ENCODE results near the gene GPR143.
"Not testable (repeated sequence)": the region's sequence is repeated elsewhere in the genome, so short reads cannot be mapped to it uniquely, and the experiment has no call there.

Gene GPR143

GRCh38 chrX:9765737-9766097 lies at the start of gene GPR143:
GPR143 (minus strand) TSS chrX:9765847; CDS start chrX:9765817, 30 bp downstream.
- no peak for DNase-seq

- DNase-seq = not testable (repeated sequence)
Measured at GRCh38 chrX:9811086-9811485, 45.4 kb upstream of the GPR143 start.

DNA sequence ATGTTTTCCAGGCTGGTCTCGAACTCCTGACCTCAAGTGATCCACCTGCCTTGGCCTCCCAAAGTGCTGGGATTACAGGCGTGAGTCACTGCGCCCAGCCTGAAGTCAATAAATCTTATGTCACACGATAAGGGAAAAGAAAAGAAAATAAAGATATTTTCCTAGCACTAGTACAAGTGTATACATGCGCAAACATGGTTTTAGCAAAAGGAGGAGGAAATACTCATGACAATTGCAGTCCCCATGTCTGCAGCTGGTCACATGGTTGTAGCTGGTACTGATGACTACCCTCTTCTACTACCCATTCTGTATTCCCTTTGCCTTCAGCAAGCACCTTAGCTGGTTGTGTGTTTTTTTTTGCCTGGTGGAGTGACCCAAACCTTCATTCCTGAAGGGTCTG lies 44.2 kb upstream of the GPR143 start:
- not testable (repeated sequence) for DNase-seq

DNA sequence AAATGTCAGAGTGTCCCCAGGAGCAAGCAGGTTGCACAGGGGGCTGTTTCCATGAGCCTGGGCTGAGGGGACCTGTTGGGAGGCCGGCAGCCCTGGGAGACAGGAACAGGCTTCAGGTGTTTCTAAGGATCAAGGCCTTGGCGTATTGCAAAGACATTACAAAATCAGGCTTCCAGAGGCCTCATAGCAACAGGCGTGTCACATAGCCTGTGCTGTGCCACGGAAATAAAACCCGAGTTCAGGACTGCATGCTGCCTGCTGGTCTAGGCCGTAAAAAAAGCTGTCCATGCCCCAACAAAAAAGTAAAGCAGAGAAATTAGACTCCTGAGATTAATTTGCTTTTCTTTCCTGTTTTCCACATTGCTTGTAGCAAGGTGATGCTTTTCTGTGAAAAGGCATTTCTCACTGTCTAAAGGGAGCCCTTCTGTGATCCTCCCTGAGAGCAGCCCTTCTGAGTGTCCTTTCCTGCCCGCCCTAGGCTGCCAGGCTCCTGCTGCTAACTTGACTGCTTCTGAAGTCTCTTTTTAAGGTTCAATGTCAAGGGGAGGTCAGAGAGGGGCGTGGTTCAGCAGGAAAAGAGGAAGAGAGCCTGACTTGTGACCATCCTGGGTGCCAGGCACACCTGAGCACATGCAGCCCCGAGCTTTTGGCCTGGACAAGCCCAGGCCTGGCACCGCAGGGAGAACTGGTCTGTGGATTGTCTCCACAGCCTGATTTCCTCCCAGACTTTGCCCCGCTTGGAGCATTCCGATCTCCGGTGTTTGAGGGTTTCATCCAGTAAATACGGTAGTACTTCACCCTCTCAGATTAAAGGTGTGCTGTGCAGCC lies 41.9 kb upstream of the GPR143 start:
- DNase-seq = no peak

GRCh38 chrX:9805956-9806355 lies 40.3 kb upstream of the GPR143 start:
- DNase-seq = no peak

- DNase-seq = no peak
Measured at GRCh38 chrX:9804444-9804843, 38.8 kb upstream of the GPR143 start.

- no peak for DNase-seq
Measured at GRCh38 chrX:9802737-9803136, 37.1 kb upstream of the GPR143 start.

DNA sequence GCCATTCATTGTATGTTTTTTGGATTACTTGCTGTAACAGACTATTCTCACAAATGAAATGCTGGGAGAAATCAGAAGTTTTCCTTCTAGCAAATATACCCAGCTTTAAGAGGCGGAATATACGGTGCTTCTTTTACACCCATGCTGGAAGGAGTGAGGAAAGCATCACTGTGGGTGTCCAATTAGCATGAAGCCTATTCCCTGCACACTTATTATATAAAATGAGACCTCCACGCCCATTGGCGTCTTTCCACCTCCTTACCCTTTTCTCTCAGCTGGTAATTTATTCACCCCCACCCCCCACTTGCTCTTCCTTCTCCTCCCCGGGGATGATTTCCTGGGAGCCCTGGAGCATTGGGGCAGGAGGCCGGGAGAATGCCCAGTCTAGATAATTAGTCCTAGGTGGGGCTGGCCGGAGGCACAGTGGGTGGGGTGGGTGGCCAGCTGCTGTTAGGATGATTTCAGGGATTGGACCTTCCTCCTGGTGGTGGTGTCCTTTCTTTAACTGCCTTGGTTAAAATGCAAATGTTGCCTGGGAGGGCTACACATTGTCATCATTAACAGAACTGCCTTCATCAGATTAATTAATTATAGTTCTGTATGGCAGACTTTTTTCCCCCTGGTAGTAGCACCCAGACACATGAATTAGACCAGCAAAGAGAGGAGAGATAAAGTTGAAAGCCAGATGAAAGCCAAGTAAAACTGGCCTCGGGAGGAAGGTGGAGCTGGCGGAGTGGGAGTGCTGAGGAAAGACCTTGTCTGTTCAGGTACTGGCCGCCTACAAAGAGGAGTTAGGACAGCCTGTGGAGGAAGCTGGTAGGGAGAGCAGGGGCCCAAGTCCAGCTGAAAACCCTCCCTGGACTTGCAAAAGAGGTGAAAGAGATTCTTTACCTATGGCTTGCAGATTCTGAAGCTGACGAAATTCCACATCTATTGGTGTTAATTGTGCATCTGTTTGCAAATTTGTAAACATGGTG lies 32.0 kb upstream of the GPR143 start:
- DNase-seq = no peak

GRCh38 chrX:9794495-9794894 lies 28.8 kb upstream of the GPR143 start:
- DNase-seq = no peak

DNA sequence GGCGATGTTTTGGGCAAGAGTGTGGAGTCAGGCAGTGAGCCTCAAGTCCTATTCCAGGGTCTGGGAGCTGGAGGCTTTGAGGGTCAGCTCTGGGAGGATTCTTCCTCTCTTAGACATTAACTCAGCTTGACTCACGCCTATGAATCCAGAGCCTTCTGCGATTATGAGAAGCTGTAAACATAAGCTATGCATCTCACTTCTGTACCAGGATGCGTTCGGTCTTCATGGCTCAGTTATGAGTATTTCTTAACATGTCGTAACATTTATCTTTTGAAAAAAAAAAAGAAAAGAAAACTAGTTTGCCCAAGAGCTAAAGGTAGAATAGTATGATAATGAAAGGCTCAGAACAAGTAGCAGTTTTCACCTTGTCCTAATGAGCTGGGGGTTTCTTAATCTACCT lies 25.2 kb upstream of the GPR143 start:
- DNase-seq = no peak

GRCh38 chrX:9789555-9789954 lies 23.9 kb upstream of the GPR143 start:
- no peak for DNase-seq

DNA sequence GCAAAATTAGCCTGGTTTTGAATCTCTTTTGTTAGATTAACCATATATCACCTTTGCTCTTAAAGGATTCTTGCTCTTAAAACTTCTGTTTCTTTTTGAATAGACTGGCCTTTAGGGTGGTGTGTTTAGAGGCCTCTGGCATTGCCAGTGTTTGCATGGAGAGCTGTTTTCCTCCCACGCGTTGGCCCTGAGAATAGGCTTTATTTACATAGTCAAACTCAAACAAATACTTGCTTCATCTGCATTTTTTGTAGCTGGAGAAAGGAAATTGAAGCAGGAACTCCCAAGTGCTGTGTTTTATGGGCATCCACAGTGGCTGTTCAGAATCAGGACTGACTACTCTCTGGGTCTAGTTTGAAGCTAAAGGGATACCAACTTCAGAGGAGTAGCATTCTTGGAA lies 23.3 kb upstream of the GPR143 start:
- no peak for DNase-seq

- DNase-seq = no peak
Measured at GRCh38 chrX:9786798-9787635, 21.4 kb upstream of the GPR143 start.

GRCh38 chrX:9785944-9786797 lies 20.5 kb upstream of the GPR143 start, which contains the start of gene SHROOM2:
SHROOM2 (plus strand) TSS chrX:9786429; CDS start chrX:9786546, 117 bp downstream.
- DNase-seq = no peak

GRCh38 chrX:9785254-9785943 lies 19.8 kb upstream of the GPR143 start:
- no peak for DNase-seq

- DNase-seq = no peak
Measured at GRCh38 chrX:9784332-9784731, 18.7 kb upstream of the GPR143 start.

GRCh38 chrX:9781941-9782340 lies 16.3 kb upstream of the GPR143 start:
- DNase-seq = no peak

GRCh38 chrX:9775930-9776329 lies 10.3 kb upstream of the GPR143 start:
- DNase-seq = no peak

DNA sequence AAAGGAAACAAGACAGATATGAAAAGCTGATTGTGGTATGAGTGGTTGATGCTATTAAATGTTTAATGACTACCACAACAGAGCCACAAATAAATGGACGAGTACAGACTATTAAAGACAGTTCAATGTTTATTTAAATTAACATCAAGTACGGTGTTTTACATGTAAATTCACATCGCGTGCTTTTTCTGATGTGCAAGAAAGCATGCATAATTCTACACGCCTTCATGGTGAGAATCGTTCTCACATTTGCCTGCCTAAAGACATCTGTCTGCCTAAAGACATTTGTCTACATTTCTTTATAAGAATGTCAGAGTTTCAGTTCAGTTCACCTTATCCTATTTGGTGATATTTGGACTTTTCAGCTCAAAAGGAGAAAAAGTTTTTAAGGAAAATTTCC lies 7.3 kb upstream of the GPR143 start:
- DNase-seq = no peak

DNA sequence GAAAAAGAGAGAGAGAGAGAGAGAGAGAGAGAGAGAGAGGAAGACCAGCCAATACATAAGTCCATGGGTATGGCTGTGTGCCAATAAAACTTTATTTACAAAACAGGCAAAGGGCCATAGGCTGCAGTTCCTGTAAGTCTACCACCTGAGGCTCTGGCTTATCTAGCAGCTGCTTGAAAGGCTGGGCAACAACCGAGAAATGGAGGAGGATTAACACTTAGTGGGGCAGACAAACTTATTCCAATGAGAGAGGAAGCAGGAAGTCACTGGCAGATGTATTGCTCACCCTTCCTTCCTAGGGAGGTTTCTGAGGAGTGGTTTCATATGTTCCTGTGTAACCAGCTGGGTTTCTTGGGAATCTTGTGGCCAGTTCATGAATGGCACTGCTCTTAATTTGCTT lies 4.7 kb upstream of the GPR143 start:
- no peak for DNase-seq

- DNase-seq = not testable (repeated sequence)
Measured at GRCh38 chrX:9768321-9768839, 2.7 kb upstream of the GPR143 start.

Measured in SIG-M5 (cell line).